D721Med (cell line): ENCODE results near the gene BMP8B.

Experiments used
- DNase-seq: peaks from one replicate; pipeline ENCODE4 v3.0.0; 2011; ENCODE audit warnings: low spot score; ENCODE audit not compliant: insufficient read length
- FAIRE-seq: peaks from 2 replicates; lab custom pipeline; 2011; peaks lifted over from hg19 to GRCh38; lab: Jason Lieb, UNC
- CTCF ChIP-seq: IDR thresholded peaks from 2 replicates; pipeline ENCODE4 v1.5.1; 2012; ENCODE audit warnings: mild to moderate bottlenecking, control low read depth; ENCODE audit not compliant: insufficient read depth; ENCODE audit errors: missing control alignments

Gene BMP8B

GRCh38 chr1:39735731-39736130, 52.9 kb downstream of the BMP8B start:
- FAIRE-seq (no peak), DNase-seq (no peak)
- TF ChIP-seq CTCF: no peak

GRCh38 chr1:39733161-39733560, 55.5 kb downstream of the BMP8B start:
- no peak for TF ChIP-seq CTCF
- FAIRE-seq (no peak), DNase-seq (no peak)

- FAIRE-seq (no peak), DNase-seq (no peak)
- no peak for TF ChIP-seq CTCF
Measured at GRCh38 chr1:39732730-39733129, 55.9 kb downstream of the BMP8B start.

- DNase-seq (no peak), FAIRE-seq (no peak)
- no peak for TF ChIP-seq CTCF
Measured at GRCh38 chr1:39729842-39730241, 58.8 kb downstream of the BMP8B start.

GRCh38 chr1:39729030-39729429, 59.6 kb downstream of the BMP8B start:
- TF ChIP-seq CTCF: no peak
- FAIRE-seq: no peak
- no peak for DNase-seq

GRCh38 chr1:39727932-39728317, 60.7 kb downstream of the BMP8B start:
- FAIRE-seq: no peak

More at GRCh38 chr1:39727932-39728317, 60.7 kb downstream of the BMP8B start:
- no peak for TF ChIP-seq CTCF
- DNase-seq: no peak
